AG04449 (cell line): ENCODE data around the gene NOM1.

ENCODE experiments used
- CTCF ChIA-PET: fragments of 350-600 bp; formaldehyde crosslinking; extraction: SDS; loops from one replicate; lab custom pipeline; 2021; ENCODE audit warnings: antibody characterized with exemption; lab: Yijun Ruan, JAX
- POLR2A ChIA-PET: fragments of 400-600, 350-600 bp; formaldehyde crosslinking; extraction: SDS; loops from one replicate; lab custom pipeline; 2020; ENCODE audit warnings: antibody characterized with exemption, inconsistent platforms; lab: Yijun Ruan, JAX
- DNase-seq: peaks from one replicate; pipeline ENCODE4 v3.0.0-alpha.2; 2010; ENCODE audit warnings: low read depth, low spot score
- H3K4me3 ChIP-seq: 2 replicates; pipeline ENCODE4 v1.5.1; 2011; ENCODE audit warnings: low read depth, mild to moderate bottlenecking, control low read depth, low read length
- CTCF ChIP-seq: IDR thresholded peaks from one replicate; pipeline ENCODE4 v1.5.1; 2011; ENCODE audit warnings: mild to moderate bottlenecking, moderate library complexity, low read length, control low read depth, inconsistent platforms; ENCODE audit not compliant: insufficient read depth; ENCODE audit errors: missing control alignments

Gene NOM1

GRCh38 chr7:157017149-157017548 is 67.6 kb downstream of the NOM1 start:
- POLR2A ChIA-PET, result no interaction called here
- CTCF ChIA-PET, result no interaction called here
- no peak for DNase-seq
- no peak for TF ChIP-seq CTCF
- no peak overlapping the region for H3K4me3 ChIP-seq

GRCh38 chr7:157017603-157018327 is 68.3 kb downstream of the NOM1 start:
- DNase-seq, result no peak
- no peak for TF ChIP-seq CTCF
- ChIA-PET CTCF (no interaction called here), POLR2A (no interaction called here)
- no peak overlapping the region for H3K4me3 ChIP-seq

GRCh38 chr7:157018328-157018996 is 69.0 kb downstream of the NOM1 start:
- ChIA-PET CTCF (no interaction called here), POLR2A (no interaction called here)
- TF ChIP-seq CTCF, result no peak
- no peak overlapping the region for H3K4me3 ChIP-seq
- DNase-seq, result no peak

- POLR2A ChIA-PET, result no interaction called here
- CTCF ChIA-PET, result no interaction called here
- no peak overlapping the region for H3K4me3 ChIP-seq
- no peak for DNase-seq
- TF ChIP-seq CTCF, result no peak
These were observed 69.6 kb downstream of the NOM1 start for GRCh38 chr7:157018997-157019608.

- DNase-seq, result no peak
- no peak overlapping the region for H3K4me3 ChIP-seq
- TF ChIP-seq CTCF, result no peak
- CTCF ChIA-PET, result interaction anchor here (0.9 kb wide), 1 partner anchor 10 kb away, joined by 3 read pairs; no protein-coding TSS in a partner anchor
- POLR2A ChIA-PET, result no interaction called here
These were observed 70.4 kb downstream of the NOM1 start for GRCh38 chr7:157019718-157020451.
